Measurements from ENCODE around the gene NCKAP5L.
A peak's percentile ranks its signal among the peaks of the same experiment; 100 is the strongest.
"Not testable (repeated sequence)": the region's sequence is repeated elsewhere in the genome, so short reads cannot be mapped to it uniquely, and the experiment has no call there.

Gene NCKAP5L

GRCh38 chr12:49798248-49798647 lies 30.0 kb downstream of the NCKAP5L start:
- DNase-seq, result peak; percentile 52

- no peak for DNase-seq
Observed at GRCh38 chr12:49797449-49797776, 30.8 kb downstream of the NCKAP5L start.

- peak; percentile 54 for DNase-seq
Observed at GRCh38 chr12:49796606-49797448, 31.4 kb downstream of the NCKAP5L start.

- no peak for DNase-seq
Observed at GRCh38 chr12:49796155-49796554, 32.1 kb downstream of the NCKAP5L start.

- no peak for DNase-seq
Observed at GRCh38 chr12:49795654-49796105, 32.5 kb downstream of the NCKAP5L start.

GRCh38 chr12:49794811-49795653 lies 33.2 kb downstream of the NCKAP5L start:
- no peak for DNase-seq

- peak; percentile 52 for DNase-seq
Observed at GRCh38 chr12:49794021-49794420, 34.2 kb downstream of the NCKAP5L start.

GRCh38 chr12:49793620-49794019 lies 34.6 kb downstream of the NCKAP5L start:
- peak; percentile 53 for DNase-seq

- no peak for DNase-seq
Observed at GRCh38 chr12:49792976-49793580, 35.1 kb downstream of the NCKAP5L start.

- DNase-seq, result peak; percentile 52
Observed at GRCh38 chr12:49792181-49792970, 35.8 kb downstream of the NCKAP5L start.

- DNase-seq, result peak; percentile 61
Observed at GRCh38 chr12:49791700-49792099, 36.5 kb downstream of the NCKAP5L start.

- DNase-seq, result no peak
Observed at GRCh38 chr12:49790741-49791555, 37.3 kb downstream of the NCKAP5L start.

- DNase-seq, result no peak
Observed at GRCh38 chr12:49789992-49790391, 38.2 kb downstream of the NCKAP5L start.

GRCh38 chr12:49787672-49788071 lies 40.5 kb downstream of the NCKAP5L start:
- DNase-seq, result no peak

- DNase-seq, result no peak
Observed at GRCh38 chr12:49784756-49785409, 43.3 kb downstream of the NCKAP5L start.

- DNase-seq, result no peak
Observed at GRCh38 chr12:49783917-49784676, 44.1 kb downstream of the NCKAP5L start.

GRCh38 chr12:49780914-49781313 lies 47.3 kb downstream of the NCKAP5L start:
- DNase-seq, result not testable (repeated sequence)

GRCh38 chr12:49779581-49779980 lies 48.6 kb downstream of the NCKAP5L start:
- no peak for DNase-seq

- peak; percentile 89 for DNase-seq
Observed at GRCh38 chr12:49777800-49778748, 50.1 kb downstream of the NCKAP5L start.
